GM18868 (cell line): ENCODE measurements around the gene OASL.

Experiments used
- ATAC-seq: cut with Tn5 transposase; IDR thresholded peaks from one replicate; pipeline ENCODE4 v1.9.1; 2021; ENCODE audit warnings: mild to moderate bottlenecking, moderate library complexity; ENCODE audit not compliant: unreplicated experiment

The OASL gene

DNA sequence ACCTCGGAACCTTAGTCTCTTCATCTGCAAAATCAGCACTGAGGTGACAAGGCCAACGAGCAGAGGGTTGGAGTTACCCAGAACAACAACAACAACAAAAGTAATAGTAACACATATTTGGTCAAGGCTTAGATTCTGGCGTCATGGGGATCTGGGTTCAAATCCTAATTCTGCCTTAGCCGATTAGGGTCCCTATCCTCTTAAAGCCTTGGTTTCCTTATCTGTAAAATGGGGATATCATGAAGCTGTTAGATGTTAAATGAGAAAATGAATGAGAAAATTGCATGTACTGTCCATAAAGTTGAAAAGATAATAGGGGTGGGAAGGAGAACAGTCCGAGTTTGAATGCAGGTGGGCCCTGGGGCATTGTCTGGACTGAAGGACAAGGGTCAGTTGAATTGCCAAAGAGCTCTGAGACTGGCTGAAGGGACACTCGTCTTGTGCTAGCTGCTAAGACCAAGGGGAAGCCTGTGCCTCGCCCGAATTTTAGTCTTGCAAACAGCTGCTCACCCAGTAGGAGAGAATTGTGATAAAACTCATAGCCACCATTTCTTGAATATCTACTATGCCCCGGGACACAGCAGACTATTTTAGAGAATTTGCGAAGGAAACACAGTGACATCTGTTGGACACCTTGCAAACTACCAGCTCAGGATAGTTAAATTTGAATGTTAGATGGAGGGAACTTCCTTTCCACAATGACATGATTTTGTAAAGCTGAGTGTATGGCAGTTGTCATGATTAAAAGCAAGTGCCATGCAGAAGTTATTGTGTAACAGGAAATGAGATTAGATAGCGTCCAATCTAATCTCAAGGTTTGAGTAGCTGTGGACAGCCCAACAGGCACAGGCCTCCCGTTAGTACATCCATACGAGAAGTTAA, 67.5 kb downstream of the OASL start:
- no peak for ATAC-seq

DNA sequence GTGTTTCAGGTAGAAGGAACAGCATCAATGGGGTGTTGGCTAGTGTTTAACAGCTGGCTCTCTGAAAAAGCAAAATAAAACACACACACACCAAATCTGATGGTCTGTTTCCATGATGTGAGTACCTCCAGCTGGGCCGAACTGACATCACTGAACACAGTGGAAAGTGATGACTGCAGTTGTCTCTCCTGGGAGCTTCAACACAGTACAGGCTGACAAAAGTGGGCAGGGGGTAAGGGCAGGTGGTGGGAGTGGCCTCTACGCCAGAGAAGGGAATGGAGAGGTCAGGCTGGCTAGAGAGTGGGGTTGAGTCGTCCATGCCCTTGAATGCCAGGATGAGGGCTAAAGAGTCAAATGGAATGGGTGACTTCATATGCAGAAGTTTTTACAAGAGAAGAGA, 68.7 kb downstream of the OASL start:
- ATAC-seq = no peak
